ENCODE data around the gene GHSR.

The GHSR gene

GRCh38 chr3:172447611-172448579 is at the start of gene GHSR:
GHSR (minus strand) TSS chr3:172448456; CDS start chr3:172448413, 43 bp downstream.
- DNase-seq (ENCODE audit: low read depth in 2 of 2), result no peak

- peak; percentile 62 to 63 for DNase-seq (ENCODE audit: low read depth in 2 of 2)
Observed at GRCh38 chr3:172490198-172490669, 42.0 kb upstream of the GHSR start.

GRCh38 chr3:172478116-172478515 is 29.9 kb upstream of the GHSR start:
- no peak for DNase-seq (ENCODE audit: low read depth in 2 of 2)

GRCh38 chr3:172476347-172476746 is 28.1 kb upstream of the GHSR start:
- DNase-seq (ENCODE audit: low read depth in 2 of 2), result no peak

- no peak for DNase-seq (ENCODE audit: low read depth in 2 of 2)
Observed at GRCh38 chr3:172475703-172476102, 27.4 kb upstream of the GHSR start.

GRCh38 chr3:172471903-172472302 is 23.6 kb upstream of the GHSR start:
- DNase-seq (ENCODE audit: low read depth in 2 of 2), result no peak

GRCh38 chr3:172470588-172470987 is 22.3 kb upstream of the GHSR start:
- DNase-seq (ENCODE audit: low read depth in 2 of 2), result no peak

GRCh38 chr3:172467170-172467824 is 19.0 kb upstream of the GHSR start:
- no peak for DNase-seq (ENCODE audit: low read depth in 2 of 2)

GRCh38 chr3:172466553-172467130 is 18.4 kb upstream of the GHSR start:
- DNase-seq (ENCODE audit: low read depth in 2 of 2), result no peak

- DNase-seq (ENCODE audit: low read depth in 2 of 2), result no peak
Observed at GRCh38 chr3:172465281-172465680, 17.0 kb upstream of the GHSR start.

GRCh38 chr3:172464306-172464705 is 16.1 kb upstream of the GHSR start:
- no peak for DNase-seq (ENCODE audit: low read depth in 2 of 2)

GRCh38 chr3:172461530-172462138 is 13.4 kb upstream of the GHSR start:
- no peak for DNase-seq (ENCODE audit: low read depth in 2 of 2)

GRCh38 chr3:172456404-172456803 is 8.1 kb upstream of the GHSR start:
- no peak for DNase-seq (ENCODE audit: low read depth in 2 of 2)

- DNase-seq (ENCODE audit: low read depth in 2 of 2), result no peak
Observed at GRCh38 chr3:172454180-172454579, 5.9 kb upstream of the GHSR start.

GRCh38 chr3:172449466-172450149 is 1.4 kb upstream of the GHSR start:
- DNase-seq (ENCODE audit: low read depth in 2 of 2), result no peak

- DNase-seq (ENCODE audit: low read depth in 2 of 2), result no peak
Observed at GRCh38 chr3:172448661-172449465, 607 bp upstream of the GHSR start.

GRCh38 chr3:172446198-172446597 is 2.1 kb downstream of the GHSR start:
- no peak for DNase-seq (ENCODE audit: low read depth in 2 of 2)

- DNase-seq (ENCODE audit: low read depth in 2 of 2), result no peak
Observed at GRCh38 chr3:172444821-172445220, 3.4 kb downstream of the GHSR start.

- no peak for DNase-seq (ENCODE audit: low read depth in 2 of 2)
Observed at GRCh38 chr3:172442606-172443005, 5.7 kb downstream of the GHSR start.

- no peak for DNase-seq (ENCODE audit: low read depth in 2 of 2)
Observed at GRCh38 chr3:172441581-172441980, 6.7 kb downstream of the GHSR start.

GRCh38 chr3:172438186-172438585 is 10.1 kb downstream of the GHSR start:
- no peak for DNase-seq (ENCODE audit: low read depth in 2 of 2)

Measured in stimulated activated CD8-positive, alpha-beta memory T cell treated with anti-CD3 and anti-CD28 coated beads, Interleukin-2, amount 100 ng/mL, for 48 hours (primary cell).